Gastrocnemius medialis (tissue), 4 donors: ENCODE results near the gene INPP5B. TPM values are rescaled to one million over a fixed set of nuclear protein-coding genes. Genes with fewer than 3 reads are reported as not detected.
"Not testable (repeated sequence)": the region's sequence is repeated elsewhere in the genome, so short reads cannot be mapped to it uniquely, and the experiment has no call there.

Experiments used
- ATAC-seq, 2 donors: fragments of 150-250 bp; one replicate each; pipeline ENCODE4 v1.9.1; 2016
- DNase-seq, 2 donors: peaks; one replicate each; pipeline ENCODE4 v3.0.0-alpha.2; 2019
- H3K27ac ChIP-seq, 4 donors: fragments of 200-600 bp; sonication (generic); 1 replicate in 1 of 4; 2 replicates in 3 of 4; pipeline ENCODE4 v1.5.1; 2016 to 2018; ENCODE audit warnings: mild to moderate bottlenecking in 2 of 4, moderate library complexity in 1 of 4
- H3K27me3 ChIP-seq, 3 donors: fragments of 200-600 bp; sonication (generic) in 2 of 3; 1 replicate in 1 of 3; 2 replicates in 2 of 3; pipeline versions ENCODE4 v1.5.1 to v1.6.0; 2016 to 2019; ENCODE audit warnings: mild to moderate bottlenecking in 1 of 3, moderate library complexity in 1 of 3
- H3K36me3 ChIP-seq, 2 donors: fragments of 200-600 bp; sonication (generic) in 1 of 2; one replicate each; pipeline ENCODE4 v1.5.1; 2017 to 2018
- H3K4me1 ChIP-seq, 2 donors: fragments of 200-600 bp; sonication (generic) in 1 of 2; one replicate each; pipeline ENCODE4 v1.5.1; 2016 to 2017; ENCODE audit warnings: mild to moderate bottlenecking in 2 of 2
- H3K4me3 ChIP-seq, 4 donors: fragments of 200-600 bp; sonication (generic) in 3 of 4; 1 replicate in 1 of 4; 2 replicates in 3 of 4; pipeline ENCODE4 v1.5.1; 2016 to 2019; ENCODE audit warnings: mild to moderate bottlenecking in 2 of 4
- H3K9me3 ChIP-seq, 3 donors: fragments of 200-600 bp; sonication (generic) in 2 of 3; 1 replicate in 1 of 3; 2 replicates in 2 of 3; pipeline ENCODE4 v1.5.1; 2016 to 2019
- CTCF ChIP-seq, 5 experiments: fragments of 450-650 bp in 3 of 5; fragments of 200-600 bp in 2 of 5; sonication (generic) in 2 of 5; IDR thresholded peaks in 4 of 5; conservative IDR thresholded peaks in 1 of 5; 1 replicate in 4 of 5; 2 replicates in 1 of 5; pipeline ENCODE4 v1.5.1; 2016 to 2019; ENCODE audit warnings: antibody characterized with exemption in 5 of 5, mild to moderate bottlenecking in 3 of 5, moderate library complexity in 3 of 5
- POLR2A ChIP-seq, 2 donors: fragments of 450-650 bp; IDR thresholded peaks; one replicate each; pipeline ENCODE4 v1.6.1; 2017; ENCODE audit warnings: antibody characterized with exemption in 2 of 2, mild to moderate bottlenecking in 2 of 2, moderate library complexity in 2 of 2
- in situ Hi-C, 4 donors: fragments of 200-750 bp; cut with MboI; loops; one replicate each; pipeline versions ENCODE4 v1.15.0 to v1.8.0; 2017; ENCODE audit warnings: low sequenced_read_pairs in 4 of 4
- intact Hi-C: fragments of 100-400 bp; cut with DNase I; formaldehyde crosslinking; loops from one replicate; pipeline ENCODE4 v1.15.1; 2023; ENCODE audit warnings: low total_unique reads
- total RNA-seq, 4 donors: library from RNA; depleted of rRNA; stranded (reverse); fragments of >200 nt; gene quantifications; one replicate each; pipeline versions ENCODE4 v1.1.0 to v1.2.3, GENCODE V29; 2016

The INPP5B gene
- total RNA-seq, 4 donors from 2014 or later = 6.8 to 13.4 (median 10.1) TPM

GRCh38 chr1:37940299-37940947 lies 6.4 kb downstream of the INPP5B start:
- Histone ChIP-seq H3K27ac (no peak overlapping the region), H3K36me3 (peaks cover 0 to 67% of the 10 kb centered on the region in 2 donors), H3K9me3 (no peaks in the 10 kb centered on the region), H3K4me3 (no peak overlapping the region), H3K4me1 (peaks cover under 1 to 5% of the 10 kb centered on the region in 2 donors), H3K27me3 (no peaks in the 10 kb centered on the region)
- in situ Hi-C loops = no loop called here
- DNase-seq (no peak), ATAC-seq (no peak)
- intact Hi-C loops = no loop called here
- TF ChIP-seq CTCF (IDR thresholded peaks at IDR 0.05 in 4 of 5, conservative IDR thresholded peaks at IDR 0.05 in 1 of 5) (no peak), POLR2A (IDR thresholded peaks at IDR 0.05) (no peak)

DNA sequence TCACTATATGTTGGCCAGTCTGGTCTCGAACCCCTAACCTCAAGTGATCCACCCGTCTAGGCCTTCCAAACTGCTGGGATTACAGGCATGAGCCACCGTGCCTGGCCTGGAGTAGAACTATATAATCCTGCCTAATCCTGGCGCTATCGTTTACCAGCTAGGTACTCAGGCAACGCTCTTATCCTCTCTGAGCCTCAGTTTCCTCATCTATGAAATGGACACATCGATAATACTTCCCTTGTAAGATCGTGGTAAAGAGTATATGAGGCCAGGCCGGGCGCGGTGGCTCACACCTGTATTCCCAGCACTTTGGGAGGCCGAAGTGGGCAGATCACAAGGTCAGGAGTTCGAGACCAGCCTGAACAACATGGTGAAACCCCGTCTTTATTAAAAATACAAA lies 10.1 kb downstream of the INPP5B start:
- intact Hi-C loops, DNase-seq, H3K4me1 ChIP-seq, ATAC-seq, in situ Hi-C loops, H3K27ac ChIP-seq, H3K9me3 ChIP-seq, H3K27me3 ChIP-seq, H3K4me3 ChIP-seq: not testable (repeated sequence)
- peaks cover 0 to 39% of the 10 kb centered on the region in 2 donors for H3K36me3 ChIP-seq

- Histone ChIP-seq H3K27ac (peak overlapping the region in 2 of 4 donors; percentile 7 to 81), H3K9me3 (no peaks in the 10 kb centered on the region), H3K4me3 (no peak overlapping the region), H3K36me3 (peaks cover 0 to 9% of the 10 kb centered on the region in 2 donors), H3K4me1 (peaks cover 14 to 33% of the 10 kb centered on the region in 2 donors), H3K27me3 (no peaks in the 10 kb centered on the region)
- DNase-seq (no peak), ATAC-seq (no peak)
- intact Hi-C loops (loop anchor here (1.0 kb wide), 1 partner anchor 14 kb away; no protein-coding TSS in a partner anchor), in situ Hi-C loops (no loop called here)
- TF ChIP-seq POLR2A (IDR thresholded peaks at IDR 0.05) (no peak), CTCF (IDR thresholded peaks at IDR 0.05 in 4 of 5, conservative IDR thresholded peaks at IDR 0.05 in 1 of 5) (no peak)
These were observed 14.1 kb downstream of the INPP5B start for GRCh38 chr1:37932759-37933158.

DNA sequence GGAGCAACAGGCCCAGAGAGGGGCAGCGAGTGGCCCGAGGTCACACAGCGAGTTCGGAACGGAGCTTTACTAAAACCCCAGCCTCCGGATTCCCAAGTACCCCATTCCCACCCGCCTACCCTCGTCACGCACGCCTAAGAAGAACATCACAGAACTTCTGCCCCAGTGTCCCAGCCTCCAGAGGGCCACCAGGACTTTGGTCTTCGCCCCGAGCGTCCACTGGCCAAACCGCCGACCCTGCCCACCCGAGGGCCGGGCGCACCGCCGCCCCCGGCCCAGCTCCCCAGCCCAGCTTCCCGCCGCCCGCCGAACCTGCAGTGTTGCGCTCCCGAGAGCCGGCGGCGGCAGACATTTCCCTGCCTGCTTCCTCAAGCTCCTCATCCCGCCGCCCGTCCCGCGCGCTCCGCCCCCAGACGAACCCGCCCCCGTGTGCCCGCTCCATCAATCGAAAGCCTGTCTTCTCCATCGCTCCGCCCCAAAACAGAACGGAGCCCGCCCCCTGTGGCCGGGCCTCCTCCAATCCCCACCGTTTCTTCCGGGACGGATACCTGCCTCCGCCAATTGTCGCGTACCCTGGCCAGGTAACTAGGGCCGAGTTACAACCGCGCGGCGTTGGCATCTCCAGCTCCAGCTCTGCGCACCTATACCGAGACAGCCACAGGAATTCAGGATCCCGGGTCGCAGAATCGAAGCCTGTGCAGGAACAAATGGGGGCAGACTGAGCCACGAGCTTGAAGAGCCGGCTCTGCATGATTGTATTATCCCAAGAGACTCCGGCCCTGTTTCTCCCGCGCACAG lies 15.3 kb downstream of the INPP5B start:
- ATAC-seq = peak; percentile 93 to 97
- in situ Hi-C loops (no loop called here), intact Hi-C loops (loop anchor here (1.0 kb wide), 1 partner anchor 15 kb away; no protein-coding TSS in a partner anchor)
- Histone ChIP-seq H3K4me3 (peak overlapping the region; percentile 71 to 95 (median 74)), H3K36me3 (no peaks in the 10 kb centered on the region), H3K4me1 (peaks cover 16 to 35% of the 10 kb centered on the region in 2 donors), H3K27ac (peak overlapping the region; percentile 77 to 93 (median 81)), H3K9me3 (no peaks in the 10 kb centered on the region), H3K27me3 (no peaks in the 10 kb centered on the region)
- DNase-seq = peak; percentile 92 to 96
- TF ChIP-seq CTCF (IDR thresholded peaks at IDR 0.05 in 4 of 5, conservative IDR thresholded peaks at IDR 0.05 in 1 of 5) = peak in 2 of 5 experiments; percentile 35 to 49
- peak; percentile 22 to 40 for TF ChIP-seq POLR2A (IDR thresholded peaks at IDR 0.05)

DNA sequence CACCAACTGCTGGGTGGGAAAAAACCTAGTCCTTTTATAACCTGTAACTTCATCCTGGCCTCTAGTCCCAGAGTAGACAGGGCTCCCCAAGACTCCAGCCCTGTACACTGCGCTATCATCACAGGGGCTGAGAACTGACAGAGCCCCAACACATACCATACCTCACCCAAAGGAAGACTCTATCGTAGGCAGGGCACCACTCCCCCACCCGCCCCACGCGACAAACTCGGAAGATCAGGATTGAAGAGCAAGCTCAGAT lies 15.8 kb downstream of the INPP5B start:
- H3K4me3 ChIP-seq = peak overlapping the region; percentile 71 to 95 (median 74)
- intact Hi-C loops = no loop called here
- H3K4me1 ChIP-seq = peaks cover 21 to 41% of the 10 kb centered on the region in 2 donors
- peak overlapping the region; percentile 77 to 93 (median 81) for H3K27ac ChIP-seq
- DNase-seq = no peak
- in situ Hi-C loops = no loop called here
- H3K36me3 ChIP-seq = no peaks in the 10 kb centered on the region
- ATAC-seq = peak; percentile 0 to 7
- no peaks in the 10 kb centered on the region for H3K27me3 ChIP-seq
- TF ChIP-seq POLR2A (IDR thresholded peaks at IDR 0.05) (no peak), CTCF (IDR thresholded peaks at IDR 0.05 in 4 of 5, conservative IDR thresholded peaks at IDR 0.05 in 1 of 5) (no peak)
- H3K9me3 ChIP-seq = no peaks in the 10 kb centered on the region
